Tibial nerve (tissue), 4 donors: ENCODE data around the gene ADGRG1.

ENCODE experiments used
- EP300 ChIP-seq, 2 donors: sonication (generic); formaldehyde crosslinking; IDR thresholded peaks; one replicate each; pipeline ENCODE4 v1.6.1; 2017; ENCODE audit warnings: antibody characterized with exemption in 2 of 2, mild to moderate bottlenecking in 1 of 2
- POLR2A ChIP-seq, 2 donors: fragments of 450-650 bp; IDR thresholded peaks; one replicate each; pipeline ENCODE4 v1.6.1; 2017; ENCODE audit warnings: antibody characterized with exemption in 2 of 2, mild to moderate bottlenecking in 2 of 2, moderate library complexity in 2 of 2
- TF ChIP-seq, protein P1 (sequence below), 5 experiments: fragments of 200-600 bp in 3 of 5; fragments of 450-650 bp in 2 of 5; sonication (generic) in 3 of 5; IDR thresholded peaks; one replicate each; pipeline ENCODE4 v1.5.1; 2016 to 2019; ENCODE audit warnings: antibody characterized with exemption in 5 of 5, mild to moderate bottlenecking in 3 of 5, moderate library complexity in 2 of 5

DNA sequence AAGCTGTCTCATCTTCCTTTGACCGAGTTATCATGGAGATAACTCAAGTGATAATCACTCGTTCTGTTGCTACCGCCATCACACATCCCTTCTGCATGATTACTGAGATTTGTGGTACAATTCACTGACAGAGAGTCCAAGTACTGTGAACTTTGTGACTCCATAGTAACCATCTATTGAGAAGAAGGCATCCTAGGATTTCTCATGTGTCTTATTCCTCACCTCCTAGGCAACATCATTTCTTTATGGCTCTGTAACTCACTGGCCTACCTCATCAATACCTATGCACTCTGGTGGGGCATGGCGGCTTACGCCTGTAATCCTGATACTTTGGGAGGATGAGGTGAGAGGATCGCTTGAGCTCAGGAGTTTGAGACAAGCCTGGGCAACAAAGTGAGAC lies 85.6 kb downstream of the ADGRG1 start:
- TF ChIP-seq EP300 (IDR thresholded peaks at IDR 0.05), result no peak
- TF ChIP-seq, protein P1, sequence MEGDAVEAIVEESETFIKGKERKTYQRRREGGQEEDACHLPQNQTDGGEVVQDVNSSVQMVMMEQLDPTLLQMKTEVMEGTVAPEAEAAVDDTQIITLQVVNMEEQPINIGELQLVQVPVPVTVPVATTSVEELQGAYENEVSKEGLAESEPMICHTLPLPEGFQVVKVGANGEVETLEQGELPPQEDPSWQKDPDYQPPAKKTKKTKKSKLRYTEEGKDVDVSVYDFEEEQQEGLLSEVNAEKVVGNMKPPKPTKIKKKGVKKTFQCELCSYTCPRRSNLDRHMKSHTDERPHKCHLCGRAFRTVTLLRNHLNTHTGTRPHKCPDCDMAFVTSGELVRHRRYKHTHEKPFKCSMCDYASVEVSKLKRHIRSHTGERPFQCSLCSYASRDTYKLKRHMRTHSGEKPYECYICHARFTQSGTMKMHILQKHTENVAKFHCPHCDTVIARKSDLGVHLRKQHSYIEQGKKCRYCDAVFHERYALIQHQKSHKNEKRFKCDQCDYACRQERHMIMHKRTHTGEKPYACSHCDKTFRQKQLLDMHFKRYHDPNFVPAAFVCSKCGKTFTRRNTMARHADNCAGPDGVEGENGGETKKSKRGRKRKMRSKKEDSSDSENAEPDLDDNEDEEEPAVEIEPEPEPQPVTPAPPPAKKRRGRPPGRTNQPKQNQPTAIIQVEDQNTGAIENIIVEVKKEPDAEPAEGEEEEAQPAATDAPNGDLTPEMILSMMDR (IDR thresholded peaks at IDR 0.05), result no peak
- TF ChIP-seq POLR2A (IDR thresholded peaks at IDR 0.05), result no peak
